RKO (cell line): ENCODE data around the gene CABLES1.
"Not testable (repeated sequence)": the region's sequence is repeated elsewhere in the genome, so short reads cannot be mapped to it uniquely, and the experiment has no call there.

Source experiments
- DNase-seq: peaks from one replicate; pipeline ENCODE4 v3.0.0-alpha.2; 2016; ENCODE audit warnings: low spot score

CABLES1 gene

DNA sequence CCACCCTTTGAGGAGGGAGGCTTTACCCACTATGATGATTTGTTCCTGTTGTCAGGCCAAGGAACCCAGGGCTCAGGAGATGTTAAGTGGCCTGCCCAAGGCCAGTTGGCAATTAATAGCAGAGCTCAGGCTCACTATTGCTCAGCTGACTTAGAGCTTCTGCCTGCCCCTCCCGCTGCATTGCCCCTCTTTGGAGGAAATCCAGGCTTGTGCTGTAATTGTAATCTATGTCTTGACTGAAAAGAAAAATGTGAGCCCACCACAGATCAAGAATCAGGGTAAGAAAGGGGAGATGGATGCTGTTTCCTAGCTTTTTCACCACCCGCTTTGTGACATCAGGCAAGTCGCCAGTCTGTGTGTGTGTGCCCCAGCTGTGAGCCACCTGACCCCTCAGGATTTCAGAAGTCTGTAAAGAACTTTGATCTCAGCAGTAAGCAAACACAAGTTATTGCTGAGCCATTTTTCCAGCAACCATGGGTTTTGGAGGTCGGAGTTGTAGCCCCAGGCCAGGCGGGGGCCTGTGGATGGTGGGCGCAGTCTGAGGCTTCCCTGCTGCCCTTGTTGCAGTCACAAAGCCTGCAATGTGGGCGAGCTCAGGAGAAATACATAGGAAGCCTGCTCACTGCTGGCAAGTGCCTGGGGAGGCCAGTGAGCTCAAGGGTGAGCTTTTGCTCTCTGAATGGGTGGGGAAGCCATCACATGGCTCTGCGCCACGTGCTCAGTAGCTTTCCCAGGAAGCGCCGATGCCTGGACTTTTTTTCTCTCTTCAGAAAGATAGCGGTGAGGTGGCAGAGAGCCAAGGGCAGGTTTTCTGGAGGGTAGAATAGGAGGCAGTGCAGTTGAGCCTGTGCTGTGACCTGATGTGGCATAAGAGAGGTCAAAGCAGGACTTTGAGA is 6.1 kb downstream of the CABLES1 start:
- DNase-seq = no peak

DNA sequence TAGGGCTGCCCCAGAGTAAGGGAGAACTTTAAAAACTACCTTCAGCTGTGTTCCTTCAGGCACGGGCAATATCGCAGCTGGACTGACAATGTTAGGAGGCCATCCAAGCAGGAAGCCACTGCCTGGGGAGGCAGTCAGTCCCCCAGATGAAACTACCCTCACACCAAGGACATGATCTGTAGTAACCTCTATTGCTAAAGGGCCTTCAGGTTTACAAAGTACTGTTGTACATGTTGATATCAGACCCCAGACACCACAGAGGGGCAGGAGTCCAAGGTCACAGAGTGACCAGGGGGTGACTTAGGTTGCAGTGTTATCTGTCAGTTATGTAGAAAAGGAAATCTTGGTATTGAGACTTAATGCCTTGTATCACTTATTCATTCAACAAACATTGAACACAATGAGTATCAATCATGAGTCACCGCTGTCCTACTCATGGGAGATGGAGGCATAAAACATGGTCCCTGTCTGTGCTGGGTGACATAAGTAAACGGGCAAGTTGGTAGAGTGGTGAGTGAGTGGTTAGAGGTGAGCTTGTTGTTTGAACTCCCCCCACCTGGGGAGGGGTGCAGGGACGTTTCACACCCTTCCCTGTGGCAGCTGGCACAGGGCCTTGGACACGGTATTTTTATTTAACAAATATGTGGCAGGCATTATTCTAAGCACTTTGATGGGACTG is 7.1 kb downstream of the CABLES1 start:
- peak; percentile 38 for DNase-seq

DNA sequence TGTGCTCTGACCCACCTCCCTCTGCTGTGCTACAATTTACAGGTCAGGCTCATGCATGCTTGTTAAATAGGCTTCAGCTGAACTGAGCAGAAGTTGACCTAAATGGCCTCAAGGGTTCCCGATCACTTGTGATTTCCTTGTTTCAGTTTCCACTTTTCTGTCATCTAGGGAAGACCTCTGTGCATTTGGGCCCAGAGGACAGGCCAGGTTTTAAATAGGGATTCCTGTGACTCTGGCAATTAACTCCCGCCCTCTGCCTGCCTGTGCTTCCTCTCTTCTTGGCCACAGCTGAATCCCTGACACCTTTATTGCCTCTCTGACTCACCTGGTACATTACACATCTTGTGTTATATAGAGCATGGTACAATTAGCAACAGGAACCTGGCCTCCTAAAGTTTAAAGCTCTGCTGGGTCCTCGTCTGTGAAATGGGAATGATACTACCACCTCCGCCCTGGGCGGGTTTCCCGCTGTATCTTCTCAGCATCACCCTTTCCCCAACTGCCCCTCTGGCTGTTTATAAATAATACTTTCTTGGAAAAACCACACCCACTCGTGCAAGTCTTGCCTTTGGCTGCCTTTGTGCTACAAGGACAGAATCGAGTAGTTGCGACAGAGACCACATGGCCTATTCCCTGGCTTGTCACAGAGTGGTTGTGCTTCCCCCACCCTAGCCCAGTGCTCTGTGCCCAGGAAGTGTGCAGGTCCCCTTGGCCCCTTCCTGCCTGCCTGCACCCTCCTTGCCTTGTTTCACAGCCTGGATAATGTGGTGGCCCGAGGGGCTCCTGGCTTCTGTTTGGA is 7.9 kb downstream of the CABLES1 start:
- peak; percentile 28 for DNase-seq

DNA sequence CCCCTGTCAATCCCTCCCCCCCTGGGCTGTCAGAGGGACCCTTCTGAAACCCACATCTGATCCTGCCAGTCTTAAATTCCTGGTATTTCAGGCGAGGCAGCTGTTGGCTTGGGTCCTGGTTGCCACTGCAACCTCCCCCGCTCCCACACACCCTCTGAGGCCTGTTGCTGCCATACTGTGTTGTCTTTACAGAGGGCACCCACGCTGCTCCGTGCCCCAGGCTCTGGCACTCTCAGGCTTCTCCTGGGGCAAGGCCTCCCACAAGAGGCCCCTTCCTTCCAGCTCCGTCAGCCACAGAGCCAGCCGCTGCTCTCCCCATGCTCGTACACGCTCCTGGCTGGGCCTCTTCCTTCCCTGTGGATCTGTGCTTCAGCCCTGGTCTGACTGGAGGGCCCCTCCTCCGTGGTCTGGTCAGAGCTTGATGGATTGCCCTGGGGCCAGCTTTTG is 8.6 kb downstream of the CABLES1 start:
- no peak for DNase-seq

DNA sequence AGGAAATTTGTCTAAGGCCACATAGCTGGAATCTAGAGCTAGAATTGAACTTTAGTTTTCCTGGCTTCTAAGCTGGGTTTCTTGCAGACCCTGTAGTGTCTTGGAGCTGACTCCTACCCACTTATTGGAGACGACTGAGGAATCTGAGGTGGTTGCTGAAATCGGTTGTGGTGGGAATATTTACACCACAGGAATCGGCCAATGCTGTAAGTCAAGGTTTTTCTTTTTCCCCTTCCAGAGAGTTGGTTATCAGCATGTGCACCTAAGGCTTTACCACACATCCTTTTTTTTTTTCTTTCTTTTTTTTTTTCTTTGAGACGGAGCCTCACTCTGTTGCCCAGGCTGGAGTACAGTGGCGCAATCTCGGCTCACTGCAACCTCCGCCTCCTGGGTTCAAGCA is 9.4 kb downstream of the CABLES1 start:
- no peak for DNase-seq

DNA sequence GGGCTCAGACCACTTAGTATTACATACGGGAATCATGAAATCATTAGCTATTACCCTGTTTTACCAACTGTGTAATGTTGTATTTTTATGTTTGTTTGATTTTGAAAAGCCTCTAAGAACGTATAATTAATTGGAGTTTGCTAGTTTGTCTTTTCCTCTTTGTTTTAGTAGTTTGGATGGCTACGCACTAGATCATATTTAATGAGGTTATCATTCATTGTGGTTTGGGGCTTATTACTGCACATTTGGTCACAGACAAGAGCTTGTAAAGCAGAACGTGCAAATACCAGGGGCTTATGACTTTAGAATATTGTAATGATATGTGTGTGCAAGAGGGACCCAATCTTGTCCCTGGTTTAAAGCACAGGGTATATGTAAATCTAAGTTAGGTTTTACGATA is 10.3 kb downstream of the CABLES1 start:
- DNase-seq = no peak

DNA sequence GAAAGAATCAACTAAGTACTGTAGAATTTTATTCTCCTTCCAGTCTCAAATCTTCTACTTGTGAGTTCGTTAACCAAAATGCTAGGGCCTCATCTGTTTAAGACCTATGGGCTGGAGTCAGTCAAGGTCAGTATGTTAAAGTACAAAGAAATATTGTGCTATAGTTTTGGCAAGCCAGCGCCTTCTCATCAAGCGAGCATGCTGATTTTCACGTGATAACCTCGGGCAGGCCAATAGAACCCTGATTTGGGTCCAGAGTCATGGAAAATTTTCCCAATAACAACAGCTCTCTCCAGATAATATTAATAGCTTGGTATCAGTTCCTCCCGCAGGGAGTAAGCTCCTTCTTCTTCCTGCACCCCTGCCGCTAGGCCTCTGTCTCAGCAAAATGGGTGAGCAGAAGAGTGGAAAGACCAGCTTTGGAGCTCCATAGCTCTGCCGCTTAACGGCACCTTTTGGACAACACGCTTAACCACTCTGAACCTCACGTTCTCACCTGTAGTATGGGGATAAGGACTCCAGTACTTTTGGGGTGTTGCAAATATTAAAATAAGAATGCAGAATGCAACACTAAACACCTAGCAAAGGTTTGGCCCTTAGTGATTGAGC is 11.7 kb downstream of the CABLES1 start:
- no peak for DNase-seq

DNA sequence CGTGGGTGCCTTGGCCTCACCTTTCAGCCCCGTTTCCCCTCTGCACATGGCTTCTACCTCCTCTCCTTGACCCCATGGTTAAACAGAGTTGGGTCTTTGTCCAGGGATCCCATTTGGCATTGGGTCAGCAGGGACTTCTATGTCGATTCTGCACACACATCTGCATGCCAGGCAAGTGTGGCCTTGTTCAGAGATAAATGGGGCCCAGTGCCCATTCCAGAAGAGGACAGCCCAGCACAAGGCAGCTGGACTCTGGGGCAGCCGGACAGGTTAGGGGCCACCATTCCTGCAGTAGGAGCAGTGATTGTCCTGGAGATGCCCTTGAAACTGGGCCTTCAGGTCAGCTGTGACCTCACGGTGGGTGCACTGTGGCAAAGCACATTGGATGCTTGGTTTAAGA is 13.1 kb downstream of the CABLES1 start:
- no peak for DNase-seq

DNA sequence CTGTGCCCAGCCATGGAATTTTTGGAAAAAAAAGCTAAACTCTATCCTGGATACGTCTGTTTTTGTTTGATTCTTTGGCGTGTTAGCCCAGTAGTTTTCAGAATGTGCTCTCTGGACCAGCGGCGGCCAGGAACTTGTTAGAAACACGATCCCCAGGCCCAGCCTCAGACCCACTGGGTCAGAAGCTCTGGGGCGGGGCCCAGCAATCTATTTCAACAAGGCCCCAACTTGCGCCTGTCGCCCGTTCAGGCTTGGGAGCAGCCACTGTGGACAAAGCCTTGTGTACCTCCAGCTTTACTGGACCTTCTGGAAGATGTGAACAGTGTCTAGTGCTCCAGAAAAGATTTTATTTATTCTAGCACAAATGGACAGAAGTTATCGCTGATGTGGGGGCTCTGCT is 14.3 kb downstream of the CABLES1 start:
- no peak for DNase-seq

DNA sequence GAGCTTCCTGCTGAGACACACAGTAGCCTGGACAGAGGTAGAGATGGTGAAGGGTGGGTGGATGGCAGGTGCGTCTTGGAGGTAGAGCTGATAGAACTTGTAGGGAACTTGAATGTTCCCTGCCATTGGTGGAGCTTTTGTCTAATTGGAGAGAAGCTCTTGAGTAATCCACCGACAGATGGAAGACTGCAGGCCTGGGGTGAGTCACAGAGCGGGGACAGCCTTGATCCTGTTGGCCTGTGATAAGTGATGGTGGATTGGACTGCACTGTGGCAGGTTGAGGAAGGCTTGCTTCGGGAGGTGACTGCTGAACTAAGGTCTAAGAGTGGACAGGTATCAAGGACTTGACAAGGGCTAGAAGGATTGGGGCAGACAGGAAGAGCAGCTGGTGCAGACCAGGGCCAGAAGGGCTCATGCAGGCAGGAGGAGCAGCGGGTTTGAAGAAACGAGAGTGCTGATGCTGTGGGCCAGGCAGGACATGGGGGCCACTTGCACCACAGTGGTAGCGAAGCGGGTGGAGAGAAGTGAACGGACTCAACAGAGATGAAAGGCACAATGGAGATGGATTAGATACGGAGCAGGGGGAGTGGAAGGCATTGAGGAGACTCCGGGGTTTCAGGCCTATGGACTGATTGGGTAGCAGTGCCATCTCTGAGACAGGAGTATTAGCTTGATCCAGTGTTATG is 16.3 kb downstream of the CABLES1 start:
- no peak for DNase-seq

DNA sequence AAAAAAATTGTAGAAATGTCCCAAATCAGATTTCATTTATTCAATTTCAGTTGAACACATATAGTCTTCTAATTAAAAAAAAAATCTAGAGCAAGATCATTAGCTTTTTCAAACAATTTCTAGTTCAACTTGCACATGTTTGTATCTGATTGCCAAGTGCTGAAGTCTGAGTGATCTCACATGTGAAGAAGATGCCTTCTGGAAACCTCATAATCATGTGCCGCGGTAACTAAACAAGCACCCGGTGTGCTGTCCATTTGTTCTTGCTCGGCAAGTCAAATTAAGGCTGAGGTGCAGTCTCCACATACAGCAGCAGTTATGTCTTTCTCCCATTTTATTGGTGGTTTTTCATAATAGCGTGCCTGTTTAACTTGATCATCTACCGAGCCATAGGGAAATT is 18.7 kb downstream of the CABLES1 start:
- no peak for DNase-seq

DNA sequence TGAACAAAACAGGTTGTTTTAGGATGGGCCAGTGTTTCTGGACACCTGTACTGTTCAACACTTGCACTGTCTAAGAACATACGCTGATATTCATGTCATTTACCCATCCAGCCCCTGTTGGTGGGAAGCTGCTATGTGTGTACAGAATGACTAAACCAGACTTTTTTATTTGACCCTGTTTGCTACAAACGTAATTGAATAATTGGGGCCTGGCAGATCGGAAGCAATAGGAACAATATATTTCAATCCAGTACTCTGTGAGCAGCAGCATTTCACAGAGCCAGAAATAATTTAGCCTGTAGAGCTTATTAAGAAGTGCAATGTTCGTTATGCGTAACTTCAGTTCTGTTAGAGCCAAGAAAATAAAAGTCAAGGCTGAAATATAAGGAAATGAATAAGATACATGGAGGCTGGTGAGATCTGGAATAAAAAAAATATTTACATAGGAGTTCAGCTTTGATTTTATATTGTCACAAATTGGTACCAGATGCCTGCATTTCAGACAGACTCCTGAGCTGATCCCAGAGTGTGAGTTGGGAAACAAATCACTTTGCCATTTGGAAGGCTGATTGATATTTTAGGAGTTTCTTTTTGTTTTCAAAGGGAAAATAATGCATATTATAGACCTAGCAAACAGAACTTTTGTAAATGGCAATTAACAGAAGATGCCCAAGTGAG is 19.7 kb downstream of the CABLES1 start:
- no peak for DNase-seq

DNA sequence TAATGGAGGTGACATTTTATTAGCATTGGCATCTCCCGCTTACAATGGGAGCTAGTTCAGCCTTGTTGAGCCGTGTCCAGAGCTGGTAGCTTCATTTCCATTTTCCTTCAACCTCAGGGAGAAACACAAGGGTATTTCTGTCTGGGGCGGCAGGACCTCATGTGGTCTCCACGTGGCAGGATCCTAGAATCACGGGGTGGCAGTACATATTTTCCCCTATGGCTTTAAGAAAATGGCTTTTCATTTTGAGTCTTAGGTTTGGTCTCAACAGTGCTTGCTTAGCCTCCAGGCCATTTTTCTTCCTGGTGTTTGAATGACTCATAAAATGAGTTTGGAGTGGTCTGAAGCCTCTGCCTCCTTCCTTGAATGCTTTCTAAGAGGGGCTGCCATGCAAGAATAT is 20.3 kb downstream of the CABLES1 start:
- no peak for DNase-seq

DNA sequence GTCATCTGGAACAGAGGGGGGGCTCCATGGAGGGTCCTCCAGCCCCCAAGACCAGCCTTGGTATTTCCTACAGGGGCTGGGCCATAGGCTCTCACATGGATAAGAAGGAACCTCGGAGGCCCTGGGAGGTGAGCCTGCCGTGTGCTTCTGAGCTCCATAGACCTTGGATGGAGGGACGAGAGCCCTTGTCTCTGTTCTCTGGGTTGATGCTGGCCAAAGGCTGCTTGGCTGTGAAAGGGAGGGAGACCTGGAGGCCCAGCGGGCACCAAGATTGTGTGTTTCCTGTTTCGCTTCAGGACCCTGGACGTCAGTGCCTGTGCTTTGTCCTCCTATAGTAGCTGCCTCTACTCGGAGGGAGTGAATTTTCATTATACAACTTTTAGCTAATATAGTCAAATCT is 20.8 kb downstream of the CABLES1 start:
- no peak for DNase-seq

DNA sequence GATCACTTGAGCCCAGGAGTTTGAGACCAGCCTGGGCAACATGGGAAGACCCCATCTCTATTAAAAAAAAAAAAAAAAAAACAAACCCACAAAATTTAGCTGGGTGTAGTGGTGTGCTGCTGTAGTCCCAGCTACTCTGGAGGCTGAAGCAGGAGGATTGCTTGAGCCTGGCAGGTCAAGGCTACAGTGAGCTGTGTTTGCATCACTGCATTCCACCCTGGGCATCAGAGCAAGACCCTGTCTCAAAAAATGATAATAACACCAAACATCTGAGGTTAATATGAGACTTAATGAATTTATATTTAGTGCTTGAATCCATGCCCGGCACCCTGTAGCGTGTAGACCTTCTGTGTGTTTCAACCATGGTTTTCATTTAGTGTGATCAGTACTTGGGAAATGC is 22.8 kb downstream of the CABLES1 start:
- DNase-seq = no peak

DNA sequence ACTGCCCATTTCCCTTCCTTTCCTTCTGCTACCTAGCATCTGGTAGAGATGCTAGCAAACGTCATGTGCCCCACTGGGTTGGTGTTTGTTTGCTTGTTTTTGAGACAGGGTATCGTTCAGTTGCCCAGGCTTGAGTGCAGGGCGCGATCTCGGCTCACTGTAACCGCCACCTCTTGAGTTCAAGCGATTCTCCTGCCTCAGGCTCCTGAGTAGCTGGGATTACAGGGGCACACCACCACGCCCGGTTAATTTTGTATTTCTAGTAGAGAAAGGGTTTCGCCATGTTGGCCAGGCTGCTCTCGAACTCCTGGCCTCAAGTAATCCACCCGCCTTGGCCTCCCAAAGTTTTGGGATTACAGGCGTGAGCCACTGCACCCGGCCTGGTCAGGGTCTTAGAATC is 23.6 kb downstream of the CABLES1 start:
- DNase-seq = not testable (repeated sequence)

DNA sequence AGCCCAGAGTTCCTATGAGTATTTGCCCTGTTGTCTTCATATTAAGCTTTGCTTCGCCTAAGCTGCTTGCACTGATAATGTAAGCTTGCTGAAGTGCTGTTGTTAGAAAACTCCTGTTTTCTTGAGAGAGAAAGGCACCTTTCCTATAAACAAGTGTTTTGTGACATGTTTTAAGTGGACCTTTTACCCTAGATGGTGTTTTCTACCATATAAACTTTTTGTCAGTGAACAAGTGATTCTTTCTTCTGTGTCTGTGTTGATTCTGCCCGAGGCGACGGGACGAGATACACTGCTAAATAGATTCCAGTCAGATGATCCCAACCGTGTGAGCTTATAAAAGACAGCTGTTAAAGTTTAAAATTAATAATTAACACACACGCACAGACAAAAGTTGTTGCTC is 24.1 kb downstream of the CABLES1 start:
- DNase-seq = no peak

DNA sequence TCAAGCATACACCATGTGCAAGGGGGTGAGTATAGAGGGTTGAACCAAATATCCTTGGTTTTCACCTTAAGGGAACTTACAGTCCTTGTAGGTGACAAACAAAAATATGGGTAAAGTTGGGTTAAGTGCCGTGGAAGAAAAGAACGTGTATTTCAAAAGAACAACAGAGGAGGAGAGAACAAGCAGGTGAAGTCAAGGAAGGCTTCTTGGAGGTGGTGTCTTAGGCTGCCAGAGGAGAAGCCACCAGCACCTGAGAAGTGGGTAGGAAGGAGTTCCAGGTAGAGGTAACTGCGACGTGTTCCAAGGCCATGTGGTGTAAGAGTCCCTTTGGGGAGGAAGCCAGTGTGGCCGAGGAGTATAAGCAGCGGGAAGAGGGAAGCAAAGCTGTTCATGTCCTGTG is 27.2 kb downstream of the CABLES1 start:
- no peak for DNase-seq

DNA sequence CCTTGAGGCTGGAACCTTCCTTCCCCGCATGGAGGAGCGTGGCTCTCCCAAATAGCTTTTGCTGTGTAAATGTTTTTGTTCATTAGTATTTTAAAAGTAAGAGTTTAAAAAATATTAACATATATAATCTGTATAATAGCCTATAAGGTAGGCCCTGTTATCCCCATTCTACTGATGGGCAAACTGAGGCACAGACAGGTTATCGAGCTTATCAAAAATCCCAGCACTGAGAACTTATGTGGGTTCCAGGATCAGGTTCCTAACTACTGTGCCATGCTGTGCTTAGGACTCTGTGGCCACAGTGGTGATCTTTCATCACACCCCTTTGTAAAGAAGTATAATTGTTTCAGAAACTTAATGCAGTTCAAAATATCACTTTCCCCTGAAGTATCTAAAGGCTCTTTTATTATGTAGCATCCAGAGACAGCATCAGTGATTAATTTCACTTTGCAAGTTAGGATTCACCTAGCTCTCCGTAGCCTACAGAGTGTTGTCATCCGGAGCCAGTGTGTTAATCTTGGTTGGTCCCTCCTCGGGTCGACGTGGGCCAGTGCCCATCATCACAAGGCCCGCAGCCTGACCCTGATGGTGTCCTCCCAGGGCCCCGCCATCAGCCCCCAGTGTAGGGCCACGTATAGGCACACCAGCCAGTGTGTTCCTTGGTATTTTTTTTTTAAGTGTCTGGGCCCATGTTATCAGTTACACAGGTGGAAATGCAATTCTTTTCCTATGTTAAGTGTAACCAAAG is 28.7 kb downstream of the CABLES1 start:
- no peak for DNase-seq
